ENCODE results near the gene PLK3. TPM values are rescaled to one million over a fixed set of nuclear protein-coding genes. Genes with fewer than 3 reads are reported as not detected.
"Not testable (repeated sequence)": the region's sequence is repeated elsewhere in the genome, so short reads cannot be mapped to it uniquely, and the experiment has no call there.

The PLK3 gene
- 44.0 and 44.5 TPM in 2 replicates for total RNA-seq

DNA sequence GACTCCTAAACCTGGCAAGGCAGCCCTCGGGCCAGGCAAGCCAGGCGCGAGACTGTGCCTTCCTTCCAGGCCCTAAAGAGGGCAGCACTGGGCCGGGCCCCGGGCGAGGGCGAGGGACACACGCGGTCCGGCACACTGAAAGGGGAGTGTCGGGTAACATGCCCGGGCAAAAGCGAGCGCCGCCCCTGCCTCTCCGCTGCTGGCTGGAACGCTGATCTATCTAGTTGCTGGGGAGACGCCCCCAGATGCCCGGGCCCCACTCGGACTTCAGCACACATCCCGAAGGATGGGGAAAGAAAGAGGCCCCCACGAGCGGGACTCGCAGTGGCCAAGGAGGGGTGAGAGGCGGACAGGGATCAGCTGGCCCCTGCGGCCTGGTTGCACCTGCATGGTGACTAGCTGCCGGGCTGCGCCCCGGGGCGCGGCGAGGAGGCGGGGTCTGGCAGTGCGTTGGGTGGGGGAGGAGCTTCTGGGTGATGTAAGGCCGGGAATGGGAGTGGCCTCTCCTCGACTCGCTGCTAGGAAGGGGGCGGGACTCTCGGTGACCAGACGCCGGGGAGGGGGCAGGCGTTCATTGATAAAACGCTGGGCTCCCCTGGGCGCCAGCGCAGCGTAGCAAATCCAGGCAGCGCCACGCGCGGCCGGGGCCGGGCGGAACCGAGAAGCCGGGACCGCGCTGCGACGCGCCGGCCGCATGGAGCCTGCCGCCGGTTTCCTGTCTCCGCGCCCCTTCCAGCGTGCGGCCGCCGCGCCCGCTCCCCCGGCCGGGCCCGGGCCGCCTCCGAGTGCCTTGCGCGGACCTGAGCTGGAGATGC, at the start of gene PLK3:
PLK3 (plus strand) TSS at position 608 of the 815 bp plus-strand sequence; CDS start at position 695, 87 bp downstream.
- peak within 1 kb of the TSS; percentile 86 for H3K4me3 ChIP-seq (ENCODE audit: low read depth, low read length)
- TF ChIP-seq, protein P1, sequence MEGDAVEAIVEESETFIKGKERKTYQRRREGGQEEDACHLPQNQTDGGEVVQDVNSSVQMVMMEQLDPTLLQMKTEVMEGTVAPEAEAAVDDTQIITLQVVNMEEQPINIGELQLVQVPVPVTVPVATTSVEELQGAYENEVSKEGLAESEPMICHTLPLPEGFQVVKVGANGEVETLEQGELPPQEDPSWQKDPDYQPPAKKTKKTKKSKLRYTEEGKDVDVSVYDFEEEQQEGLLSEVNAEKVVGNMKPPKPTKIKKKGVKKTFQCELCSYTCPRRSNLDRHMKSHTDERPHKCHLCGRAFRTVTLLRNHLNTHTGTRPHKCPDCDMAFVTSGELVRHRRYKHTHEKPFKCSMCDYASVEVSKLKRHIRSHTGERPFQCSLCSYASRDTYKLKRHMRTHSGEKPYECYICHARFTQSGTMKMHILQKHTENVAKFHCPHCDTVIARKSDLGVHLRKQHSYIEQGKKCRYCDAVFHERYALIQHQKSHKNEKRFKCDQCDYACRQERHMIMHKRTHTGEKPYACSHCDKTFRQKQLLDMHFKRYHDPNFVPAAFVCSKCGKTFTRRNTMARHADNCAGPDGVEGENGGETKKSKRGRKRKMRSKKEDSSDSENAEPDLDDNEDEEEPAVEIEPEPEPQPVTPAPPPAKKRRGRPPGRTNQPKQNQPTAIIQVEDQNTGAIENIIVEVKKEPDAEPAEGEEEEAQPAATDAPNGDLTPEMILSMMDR (IDR thresholded peaks at IDR 0.05; ENCODE audit: insufficient read depth, low read depth, low read length): peak; percentile 96
- peak; percentile 99 for DNase-seq (ENCODE audit: low read depth)

DNA sequence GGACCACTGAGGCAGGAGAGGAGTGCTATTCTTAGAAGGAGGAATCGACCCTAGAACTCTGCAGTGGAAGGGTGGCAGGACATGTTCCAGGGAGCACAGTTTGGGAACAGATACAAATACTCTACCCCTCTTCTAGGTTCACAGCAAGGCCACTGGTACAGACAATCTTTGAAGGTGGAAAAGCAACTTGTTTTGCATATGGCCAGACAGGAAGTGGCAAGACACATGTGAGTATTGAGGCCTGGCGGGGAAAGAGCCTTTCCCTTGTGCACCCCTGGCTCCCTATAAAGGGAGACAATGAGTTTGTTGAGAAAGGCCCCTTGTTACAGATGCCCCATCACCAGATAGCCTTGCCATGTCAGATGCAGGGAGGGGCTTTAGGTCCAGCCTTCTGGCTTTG, 42.8 kb upstream of the PLK3 start:
- H3K4me3 ChIP-seq (ENCODE audit: low read depth, low read length): no peak overlapping the region
- TF ChIP-seq, protein P1 (IDR thresholded peaks at IDR 0.05; ENCODE audit: insufficient read depth, low read depth, low read length): no peak
- no peak for DNase-seq (ENCODE audit: low read depth)

DNA sequence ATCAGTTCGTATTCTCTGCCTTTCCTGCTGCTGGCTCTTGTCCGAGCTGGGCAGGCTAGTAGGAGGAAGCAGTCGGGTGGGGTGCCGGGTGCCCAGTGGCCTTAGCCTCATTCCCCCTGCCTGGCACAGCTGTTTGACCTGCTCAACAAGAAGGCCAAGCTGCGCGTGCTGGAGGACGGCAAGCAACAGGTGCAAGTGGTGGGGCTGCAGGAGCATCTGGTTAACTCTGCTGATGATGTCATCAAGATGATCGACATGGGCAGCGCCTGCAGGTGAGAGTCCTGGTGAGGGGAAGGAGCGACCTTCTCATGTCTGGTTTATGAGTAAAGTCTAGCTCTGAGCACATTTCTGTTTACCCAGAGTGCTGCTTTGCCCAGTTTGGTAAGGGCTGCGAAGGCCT, 41.1 kb upstream of the PLK3 start:
- no peak overlapping the region for H3K4me3 ChIP-seq (ENCODE audit: low read depth, low read length)
- no peak for DNase-seq (ENCODE audit: low read depth)
- TF ChIP-seq, protein P1 (IDR thresholded peaks at IDR 0.05; ENCODE audit: insufficient read depth, low read depth, low read length): no peak

DNA sequence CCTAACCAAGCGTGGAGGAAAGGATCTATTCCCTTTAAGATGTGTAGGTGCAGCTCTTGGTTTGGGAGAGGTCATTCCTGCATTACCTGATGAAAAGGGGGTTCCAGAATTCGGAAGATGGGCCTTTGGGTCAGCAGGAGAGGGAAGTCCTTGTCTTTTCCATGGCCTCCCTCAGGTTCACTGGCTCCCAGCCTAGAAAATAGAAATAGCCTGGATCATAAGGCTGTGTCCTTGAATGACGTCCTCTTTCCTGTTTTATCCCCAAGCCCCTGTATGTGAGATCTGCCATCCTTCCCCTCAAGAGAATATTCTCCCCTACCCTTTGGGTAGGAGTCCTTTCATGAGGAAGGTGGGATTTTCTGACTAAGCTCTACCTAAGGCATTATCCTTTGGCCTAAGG, 39.3 kb upstream of the PLK3 start:
- TF ChIP-seq, protein P1 (IDR thresholded peaks at IDR 0.05; ENCODE audit: insufficient read depth, low read depth, low read length): no peak
- no peak for DNase-seq (ENCODE audit: low read depth)
- no peak overlapping the region for H3K4me3 ChIP-seq (ENCODE audit: low read depth, low read length)

DNA sequence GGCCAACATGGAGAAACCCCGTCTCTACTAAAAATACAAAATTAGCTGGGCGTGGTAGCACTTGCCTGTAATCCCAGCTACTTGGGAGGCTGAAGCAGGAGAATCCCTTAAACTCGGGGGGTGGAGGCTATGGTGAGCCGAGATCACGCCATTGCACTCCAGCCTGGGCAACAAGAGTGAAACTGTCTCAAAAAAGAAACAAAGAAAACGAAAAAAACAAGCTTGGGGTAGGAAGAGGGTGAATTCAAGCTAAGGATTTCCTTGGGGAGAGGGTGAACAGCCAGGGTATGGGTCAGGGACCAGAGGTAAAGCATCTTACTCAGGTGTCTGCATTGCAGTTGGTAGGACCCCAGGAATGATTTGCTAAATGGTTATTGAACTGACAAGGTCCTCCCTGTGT, 33.8 kb upstream of the PLK3 start:
- not testable (repeated sequence) for H3K4me3 ChIP-seq (ENCODE audit: low read depth, low read length); DNase-seq (ENCODE audit: low read depth)

DNA sequence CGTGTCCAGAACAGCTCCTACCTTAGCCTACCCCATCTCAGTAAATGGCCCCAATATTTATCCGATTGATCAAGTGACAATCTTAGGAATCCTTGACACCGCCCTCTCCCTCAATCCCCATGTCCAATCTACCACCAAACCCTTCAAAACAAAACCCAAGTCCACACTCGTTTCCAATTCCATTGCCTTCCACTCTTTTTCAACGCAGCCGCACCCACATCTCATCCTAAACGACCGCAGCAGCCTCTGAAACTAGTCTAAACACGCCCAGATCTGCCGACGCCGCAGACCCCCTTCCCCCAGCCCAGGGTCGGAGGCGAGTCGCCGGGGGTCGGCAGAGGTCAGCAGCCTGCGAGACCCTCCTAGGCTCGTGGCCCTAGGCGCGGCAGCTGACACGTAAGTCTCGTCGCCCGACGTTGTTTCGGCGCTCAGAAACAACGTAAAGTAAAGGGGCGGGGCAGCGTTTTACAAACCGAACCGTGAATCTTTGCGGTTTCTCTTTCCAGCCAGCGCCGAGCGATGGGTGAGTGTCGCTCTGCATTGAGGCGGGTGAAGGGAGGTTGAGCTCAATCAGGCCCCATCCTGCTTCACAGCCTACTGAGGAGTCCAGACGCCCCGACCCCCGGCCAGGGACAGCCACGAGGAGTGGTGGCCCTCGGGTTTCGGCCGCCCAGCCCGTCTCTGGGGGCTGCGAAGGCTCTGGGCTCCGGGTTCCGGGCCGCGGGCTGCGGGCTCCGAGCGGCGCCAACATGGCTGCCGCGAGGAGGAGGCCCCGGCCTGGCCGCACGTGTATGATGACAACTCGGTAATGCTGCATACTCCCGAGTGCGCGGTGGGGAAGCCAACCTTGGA, 24.9 kb upstream of the PLK3 start, which contains the start of gene RPS8:
RPS8 (plus strand) TSS at position 463 of the 852 bp plus-strand sequence; CDS start at position 520, 57 bp downstream.
- peak; percentile 95 for DNase-seq (ENCODE audit: low read depth)
- TF ChIP-seq, protein P1 (IDR thresholded peaks at IDR 0.05; ENCODE audit: insufficient read depth, low read depth, low read length): no peak
- H3K4me3 ChIP-seq (ENCODE audit: low read depth, low read length): peak within 1 kb of the TSS; percentile 95

All from fibroblast of villous mesenchyme (primary cell).